Ishikawa (cell line): Measurements from ENCODE around the gene DCP1B.

Experiments
- CEBPB ChIP-seq: IDR thresholded peaks from 2 replicates; pipeline ENCODE4 v1.6.1; 2012
- CREB1 ChIP-seq: IDR thresholded peaks from 2 replicates; pipeline ENCODE4 v1.6.1; 2012; ENCODE audit warnings: low read depth
- EGR1 ChIP-seq: IDR thresholded peaks from 2 replicates; pipeline ENCODE4 v1.6.1; 2012
- EP300 ChIP-seq: IDR thresholded peaks from 2 replicates; pipeline ENCODE4 v1.6.1; 2012; ENCODE audit warnings: borderline replicate concordance
- FOXM1 ChIP-seq: IDR thresholded peaks from 2 replicates; pipeline ENCODE4 v1.6.1; 2012; ENCODE audit warnings: low read depth, borderline replicate concordance
- NFIC ChIP-seq: IDR thresholded peaks from 2 replicates; pipeline ENCODE4 v1.6.1; 2012
- RAD21 ChIP-seq: IDR thresholded peaks from 2 replicates; pipeline ENCODE4 v1.6.1; 2012; ENCODE audit warnings: low read depth
- TAF1 ChIP-seq: IDR thresholded peaks from 2 replicates; pipeline ENCODE4 v1.6.1; 2012; ENCODE audit warnings: low read depth, mild to moderate bottlenecking
- TCF12 ChIP-seq: IDR thresholded peaks from 2 replicates; pipeline ENCODE4 v1.6.1; 2012; ENCODE audit warnings: low read depth
- TEAD4 ChIP-seq: IDR thresholded peaks from 2 replicates; pipeline ENCODE4 v1.6.1; 2012
- USF1 ChIP-seq: IDR thresholded peaks from 2 replicates; pipeline ENCODE4 v1.6.1; 2012
- YY1 ChIP-seq: IDR thresholded peaks from 2 replicates; pipeline ENCODE4 v1.6.1; 2012; ENCODE audit warnings: low read depth
- ZBTB7A ChIP-seq: IDR thresholded peaks from 2 replicates; pipeline ENCODE4 v1.6.1; 2012; ENCODE audit warnings: low read depth
- TF ChIP-seq, protein P1 (sequence below): IDR thresholded peaks from 2 replicates; pipeline ENCODE4 v1.6.1; 2012
- TF ChIP-seq, protein P2 (sequence below): IDR thresholded peaks from 2 replicates; pipeline ENCODE4 v1.6.1; 2012; ENCODE audit warnings: low read depth, mild to moderate bottlenecking

Gene DCP1B

GRCh38 chr12:1935700-1936378, 68.4 kb downstream of the DCP1B start:
- no peak for TF ChIP-seq YY1
- no peak for TF ChIP-seq RAD21
- TF ChIP-seq TCF12 = no peak
- TF ChIP-seq ZBTB7A = no peak
- TF ChIP-seq EGR1 = no peak
- no peak for TF ChIP-seq CEBPB
- TF ChIP-seq FOXM1 = no peak
- no peak for TF ChIP-seq USF1

GRCh38 chr12:1935242-1935641, 69.0 kb downstream of the DCP1B start:
- TF ChIP-seq, protein P1, sequence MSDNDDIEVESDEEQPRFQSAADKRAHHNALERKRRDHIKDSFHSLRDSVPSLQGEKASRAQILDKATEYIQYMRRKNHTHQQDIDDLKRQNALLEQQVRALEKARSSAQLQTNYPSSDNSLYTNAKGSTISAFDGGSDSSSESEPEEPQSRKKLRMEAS = no peak
- TF ChIP-seq EP300 (no peak), FOXM1 (no peak), CREB1 (no peak), TEAD4 (no peak), USF1 (no peak), TCF12 (no peak), ZBTB7A (no peak), CEBPB (no peak), RAD21 (no peak)
- TF ChIP-seq, protein P2, sequence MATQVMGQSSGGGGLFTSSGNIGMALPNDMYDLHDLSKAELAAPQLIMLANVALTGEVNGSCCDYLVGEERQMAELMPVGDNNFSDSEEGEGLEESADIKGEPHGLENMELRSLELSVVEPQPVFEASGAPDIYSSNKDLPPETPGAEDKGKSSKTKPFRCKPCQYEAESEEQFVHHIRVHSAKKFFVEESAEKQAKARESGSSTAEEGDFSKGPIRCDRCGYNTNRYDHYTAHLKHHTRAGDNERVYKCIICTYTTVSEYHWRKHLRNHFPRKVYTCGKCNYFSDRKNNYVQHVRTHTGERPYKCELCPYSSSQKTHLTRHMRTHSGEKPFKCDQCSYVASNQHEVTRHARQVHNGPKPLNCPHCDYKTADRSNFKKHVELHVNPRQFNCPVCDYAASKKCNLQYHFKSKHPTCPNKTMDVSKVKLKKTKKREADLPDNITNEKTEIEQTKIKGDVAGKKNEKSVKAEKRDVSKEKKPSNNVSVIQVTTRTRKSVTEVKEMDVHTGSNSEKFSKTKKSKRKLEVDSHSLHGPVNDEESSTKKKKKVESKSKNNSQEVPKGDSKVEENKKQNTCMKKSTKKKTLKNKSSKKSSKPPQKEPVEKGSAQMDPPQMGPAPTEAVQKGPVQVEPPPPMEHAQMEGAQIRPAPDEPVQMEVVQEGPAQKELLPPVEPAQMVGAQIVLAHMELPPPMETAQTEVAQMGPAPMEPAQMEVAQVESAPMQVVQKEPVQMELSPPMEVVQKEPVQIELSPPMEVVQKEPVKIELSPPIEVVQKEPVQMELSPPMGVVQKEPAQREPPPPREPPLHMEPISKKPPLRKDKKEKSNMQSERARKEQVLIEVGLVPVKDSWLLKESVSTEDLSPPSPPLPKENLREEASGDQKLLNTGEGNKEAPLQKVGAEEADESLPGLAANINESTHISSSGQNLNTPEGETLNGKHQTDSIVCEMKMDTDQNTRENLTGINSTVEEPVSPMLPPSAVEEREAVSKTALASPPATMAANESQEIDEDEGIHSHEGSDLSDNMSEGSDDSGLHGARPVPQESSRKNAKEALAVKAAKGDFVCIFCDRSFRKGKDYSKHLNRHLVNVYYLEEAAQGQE = no peak

DNA sequence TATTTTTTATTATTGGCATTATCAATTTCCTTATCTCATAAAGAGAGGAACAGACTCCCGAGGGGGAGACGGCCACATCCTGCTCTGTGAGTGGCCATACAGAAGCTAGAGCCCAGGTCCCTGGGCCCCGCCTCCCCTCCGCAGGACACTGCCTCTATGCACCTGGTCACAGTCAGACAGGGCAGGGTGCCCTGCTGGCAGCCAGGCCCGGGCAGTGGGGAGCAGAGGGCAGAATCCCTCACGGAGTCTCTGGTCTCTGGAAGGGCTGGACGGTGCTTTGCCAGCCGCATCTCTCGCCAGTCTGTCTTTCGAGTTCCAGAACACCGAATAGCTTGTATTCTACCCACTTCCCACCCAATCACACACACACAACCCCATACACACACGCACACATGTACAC, 69.4 kb downstream of the DCP1B start:
- TF ChIP-seq TEAD4 (no peak), RAD21 (no peak), EP300 (no peak), YY1 (no peak), EGR1 (no peak), TCF12 (no peak), CREB1 (no peak), ZBTB7A (no peak), USF1 (no peak), NFIC (no peak), TAF1 (no peak)
- TF ChIP-seq, protein P1 = no peak

DNA sequence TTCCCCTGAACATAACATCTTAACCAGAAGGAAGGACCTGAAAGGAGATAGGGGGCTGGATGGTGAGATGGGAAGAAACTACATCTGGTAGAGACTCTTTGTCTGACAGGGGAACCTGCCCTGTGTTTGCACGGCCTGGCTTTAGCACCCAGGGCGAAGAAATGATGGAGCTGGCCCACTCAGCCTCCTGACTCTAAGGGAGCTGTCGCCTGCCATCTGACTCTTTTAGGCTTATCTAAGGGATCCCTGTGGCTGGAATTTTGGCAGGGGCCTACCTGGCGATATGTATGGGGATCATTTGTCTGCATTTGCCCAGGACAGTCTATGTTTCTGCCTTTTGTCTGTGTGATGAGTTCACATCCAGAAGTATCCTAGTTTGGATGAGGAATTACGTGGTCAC, 70.2 kb downstream of the DCP1B start:
- TF ChIP-seq EP300 (no peak), RAD21 (no peak), USF1 (no peak)

GRCh38 chr12:1933342-1934051, 70.8 kb downstream of the DCP1B start:
- no peak for TF ChIP-seq EP300
- TF ChIP-seq, protein P1 = no peak
- no peak for TF ChIP-seq EGR1
- TF ChIP-seq CREB1 = no peak
- no peak for TF ChIP-seq TAF1
- TF ChIP-seq YY1 = no peak
- no peak for TF ChIP-seq ZBTB7A
- no peak for TF ChIP-seq TEAD4
- TF ChIP-seq TCF12 = no peak
- TF ChIP-seq, protein P2 = no peak
- no peak for TF ChIP-seq USF1
- TF ChIP-seq CEBPB = no peak
- no peak for TF ChIP-seq FOXM1
- no peak for TF ChIP-seq NFIC
- no peak for TF ChIP-seq RAD21
